ENCODE measurements around the gene FNDC3B.

The FNDC3B gene

DNA sequence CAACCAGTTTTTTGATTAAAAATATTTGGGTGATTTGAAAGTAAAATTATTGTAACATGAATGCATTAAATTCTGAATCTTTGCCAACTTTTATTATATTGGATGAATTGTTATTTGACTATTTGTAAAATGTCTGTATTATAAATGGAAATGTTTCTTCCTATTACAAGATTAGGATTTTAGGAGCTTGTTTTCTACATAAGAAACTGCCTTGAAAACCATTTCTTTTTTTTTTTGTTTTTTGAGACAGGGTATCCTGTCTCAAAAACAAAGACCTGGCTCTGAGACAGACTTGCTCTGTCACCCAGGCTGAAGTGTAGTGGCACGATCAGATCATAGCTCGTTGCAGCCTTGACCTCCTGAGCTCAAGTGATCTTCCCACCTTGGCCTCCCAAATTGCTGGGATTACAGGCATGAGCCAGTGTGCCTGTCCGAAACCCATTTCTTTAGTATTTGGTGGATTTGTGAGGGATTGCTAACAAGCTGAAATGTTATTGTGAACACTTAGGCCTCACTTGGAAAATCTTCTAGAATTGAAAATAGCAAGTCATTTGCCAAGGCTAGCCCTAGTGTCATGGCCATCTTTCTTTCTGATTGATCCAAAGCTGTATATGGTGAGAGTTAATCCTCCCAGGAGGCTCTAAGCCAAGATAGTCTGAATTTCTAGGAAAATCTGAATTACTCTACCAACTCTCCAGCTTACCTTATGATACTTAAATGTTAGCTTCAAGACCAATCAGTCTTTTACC lies 100.3 kb downstream of the FNDC3B start:
- DNase-seq, result no peak

GRCh38 chr3:172140499-172141391 lies 101.4 kb downstream of the FNDC3B start:
- DNase-seq, result no peak

DNA sequence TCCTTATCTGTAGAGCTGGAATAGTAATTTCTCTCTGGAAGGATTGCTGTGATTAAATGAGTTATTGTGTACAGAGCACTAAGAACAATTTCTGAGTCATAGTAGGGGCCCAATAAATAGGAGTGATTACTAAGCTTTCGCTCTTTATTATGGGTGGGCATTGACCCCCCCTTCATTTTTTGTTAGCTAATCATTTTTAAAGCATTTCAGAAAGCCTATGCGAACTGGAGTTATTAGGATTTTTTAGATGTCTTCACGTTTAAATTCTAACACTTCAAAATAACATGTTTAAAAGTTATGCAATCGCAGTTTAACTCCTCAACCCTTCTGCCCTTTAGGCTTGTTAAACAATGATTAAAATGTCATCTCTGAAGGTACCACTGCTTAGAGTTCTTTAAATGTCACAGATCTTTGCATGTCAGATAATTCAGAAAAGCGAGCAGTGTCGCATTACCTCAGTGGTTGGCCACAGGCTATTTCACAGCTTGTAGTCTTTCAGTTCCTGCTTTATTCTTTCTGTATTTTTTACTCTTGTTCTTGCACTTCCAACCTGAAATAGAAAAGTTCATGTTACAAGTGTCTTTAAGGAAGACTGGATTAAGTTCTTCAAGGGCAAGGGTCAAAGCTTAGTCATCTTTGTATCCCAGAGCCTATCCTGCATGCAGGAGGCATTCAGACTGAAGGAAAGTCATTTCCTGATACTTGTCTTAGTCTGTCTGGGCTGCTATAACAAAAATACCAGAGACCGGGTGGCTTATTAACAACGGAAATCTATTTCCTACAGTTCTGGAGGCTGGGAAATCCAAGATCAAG lies 102.9 kb downstream of the FNDC3B start:
- no peak for DNase-seq

GRCh38 chr3:172142864-172143451 lies 103.6 kb downstream of the FNDC3B start:
- no peak for DNase-seq

DNA sequence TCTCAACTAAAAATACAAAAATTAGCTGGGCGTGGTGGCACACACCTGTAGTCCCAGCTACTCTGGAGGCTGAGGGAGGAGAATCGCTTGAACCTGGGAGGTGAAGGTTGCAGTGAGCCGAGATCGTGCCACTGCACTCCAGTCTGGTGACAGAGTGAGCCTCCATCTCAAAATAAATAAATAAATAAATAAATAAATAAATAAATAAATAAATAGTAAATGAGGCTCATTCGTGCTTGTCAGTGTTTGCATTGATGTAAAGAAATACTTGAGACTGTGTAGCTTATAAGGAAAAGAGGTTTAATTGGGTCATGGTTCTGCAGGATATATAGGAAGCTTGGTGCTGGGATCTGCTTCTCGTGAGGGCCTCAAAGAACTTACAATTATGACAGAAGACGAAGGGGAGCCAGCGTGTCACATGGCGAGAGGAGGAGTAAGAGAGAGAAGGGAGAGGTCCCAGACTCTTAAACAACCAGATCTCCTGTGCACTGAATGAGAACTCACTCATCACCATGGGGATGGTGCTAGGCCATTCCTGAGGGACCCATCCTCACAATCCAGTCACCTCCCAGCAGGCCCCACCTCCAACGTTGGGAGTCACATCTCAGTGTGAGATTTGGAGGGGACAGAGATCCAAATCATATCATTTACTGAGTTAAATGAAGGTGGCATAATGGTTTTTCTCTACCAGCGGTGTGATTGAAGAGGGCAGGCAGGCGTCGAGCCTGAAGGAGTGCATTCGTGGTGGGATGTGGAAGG lies 104.5 kb downstream of the FNDC3B start:
- DNase-seq, result no peak

DNA sequence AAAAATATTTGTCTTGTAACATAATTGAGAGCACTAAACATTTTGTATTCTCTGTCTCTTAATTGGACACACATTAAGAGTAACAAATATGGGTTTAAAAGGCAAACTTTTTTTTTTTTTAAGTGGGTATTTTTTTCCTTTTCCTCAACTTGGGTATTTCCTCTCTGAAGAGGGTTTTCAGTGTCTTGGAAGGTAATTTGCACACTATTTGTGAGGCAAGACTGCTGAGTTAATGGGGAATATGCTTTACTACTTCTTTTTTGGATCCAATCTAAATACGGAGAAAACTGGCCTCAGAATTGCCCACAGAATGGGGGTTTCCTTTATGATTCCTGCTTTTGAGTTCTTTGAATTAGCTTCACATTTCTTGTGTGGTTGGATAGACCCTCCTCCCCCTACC lies 105.2 kb downstream of the FNDC3B start:
- DNase-seq, result no peak

DNA sequence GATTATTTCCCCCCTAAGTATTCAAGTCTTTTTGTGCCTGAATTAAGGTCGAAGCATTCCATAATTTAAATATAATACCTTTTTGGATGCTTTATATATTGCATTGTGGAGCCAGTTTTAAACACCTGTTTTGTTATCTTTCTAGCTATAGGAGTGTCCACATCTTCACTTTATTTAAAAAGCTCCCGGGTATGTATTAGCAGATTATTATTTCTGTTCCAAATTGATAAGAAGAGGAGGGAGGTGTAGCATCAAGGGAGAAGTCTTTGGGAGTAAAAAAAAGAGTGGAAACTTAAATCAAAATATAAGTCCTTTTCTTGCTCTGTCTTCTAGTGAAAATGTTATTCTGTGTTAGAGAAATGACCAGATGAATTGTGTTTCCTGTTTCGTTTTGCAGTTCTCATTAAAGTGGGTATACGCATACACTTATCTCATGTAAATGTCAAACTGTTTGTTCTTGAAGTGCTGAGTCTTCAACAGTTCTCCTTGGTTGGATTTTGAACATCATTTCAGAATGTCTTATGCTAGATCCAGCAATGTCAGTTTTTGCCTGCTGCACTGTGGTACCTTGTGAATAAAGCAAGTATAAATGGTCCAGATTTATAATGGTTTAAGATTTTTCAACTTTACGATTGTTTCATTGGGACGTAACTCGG lies 105.8 kb downstream of the FNDC3B start:
- DNase-seq, result no peak

GRCh38 chr3:172146349-172146748 lies 107.0 kb downstream of the FNDC3B start:
- no peak for DNase-seq

DNA sequence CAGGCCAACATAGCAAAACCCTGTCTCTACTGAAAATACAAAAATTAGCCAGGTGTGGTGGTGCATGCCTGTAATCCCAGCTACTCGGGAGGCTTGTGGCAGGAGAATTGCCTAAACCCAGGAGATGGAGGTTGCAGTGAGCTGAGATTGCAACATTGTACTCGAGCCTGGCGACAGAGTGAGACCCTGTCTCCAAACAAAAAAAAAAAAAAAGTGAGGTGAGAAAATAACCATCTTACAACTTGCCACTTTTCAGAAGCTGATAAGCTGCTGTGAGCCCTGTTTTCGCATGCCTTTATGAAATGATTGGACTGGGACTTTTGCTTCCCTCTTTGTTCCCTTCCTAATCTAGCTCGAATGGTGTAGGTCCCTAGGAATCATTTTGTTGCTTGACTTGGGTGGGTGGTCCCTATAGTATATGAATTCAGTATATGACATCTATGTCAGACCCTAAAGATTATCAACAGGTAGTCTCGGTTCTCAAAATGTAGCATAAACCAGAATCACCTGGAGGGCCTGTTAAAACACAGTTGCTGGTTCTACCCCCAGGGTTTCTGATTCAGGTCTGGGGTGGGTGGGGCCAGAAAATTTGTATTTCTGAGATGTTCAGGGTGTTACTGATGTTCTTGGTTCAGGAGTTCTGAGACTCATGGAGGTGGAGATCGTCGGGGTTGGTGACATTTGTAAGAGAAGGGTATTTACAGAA lies 107.9 kb downstream of the FNDC3B start:
- no peak for DNase-seq

GRCh38 chr3:172148241-172148640 lies 108.9 kb downstream of the FNDC3B start:
- DNase-seq, result no peak

GRCh38 chr3:172148702-172149565 lies 109.6 kb downstream of the FNDC3B start:
- no peak for DNase-seq

- no peak for DNase-seq
Measured at GRCh38 chr3:172150268-172150667, 110.9 kb downstream of the FNDC3B start.

DNA sequence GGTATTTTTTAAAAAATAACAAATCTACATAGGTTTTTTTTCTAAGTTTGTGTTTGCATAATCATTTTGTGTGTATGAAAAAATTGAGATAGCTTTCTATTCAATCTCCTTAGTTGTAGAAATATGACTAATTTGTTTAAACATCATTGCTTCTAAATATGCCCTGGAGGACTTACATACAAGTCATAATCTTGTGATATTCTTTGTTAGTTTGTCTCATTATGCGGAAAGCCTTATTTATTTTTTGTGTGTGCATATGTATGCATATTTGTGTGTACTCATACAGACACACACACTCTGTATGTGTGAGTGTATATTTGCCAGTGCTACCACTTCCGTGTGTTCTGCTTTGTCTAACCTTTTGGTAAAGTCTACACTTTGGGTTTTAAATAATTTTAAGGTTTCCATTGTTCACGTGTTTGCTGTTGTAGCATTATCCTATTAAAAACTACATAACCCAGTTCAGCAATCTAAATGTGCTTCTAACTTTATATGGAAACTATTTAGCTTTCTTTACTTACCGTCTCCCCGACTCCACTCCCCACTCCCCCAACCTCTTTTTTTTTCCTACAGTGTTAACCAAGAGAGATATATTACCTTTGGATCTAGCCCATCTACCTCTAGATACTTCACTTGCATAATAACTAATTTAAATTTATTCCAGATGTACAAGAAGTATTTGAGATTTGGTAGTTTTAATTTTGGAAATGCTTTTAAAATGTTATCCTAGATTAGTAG lies 111.7 kb downstream of the FNDC3B start:
- no peak for DNase-seq

DNA sequence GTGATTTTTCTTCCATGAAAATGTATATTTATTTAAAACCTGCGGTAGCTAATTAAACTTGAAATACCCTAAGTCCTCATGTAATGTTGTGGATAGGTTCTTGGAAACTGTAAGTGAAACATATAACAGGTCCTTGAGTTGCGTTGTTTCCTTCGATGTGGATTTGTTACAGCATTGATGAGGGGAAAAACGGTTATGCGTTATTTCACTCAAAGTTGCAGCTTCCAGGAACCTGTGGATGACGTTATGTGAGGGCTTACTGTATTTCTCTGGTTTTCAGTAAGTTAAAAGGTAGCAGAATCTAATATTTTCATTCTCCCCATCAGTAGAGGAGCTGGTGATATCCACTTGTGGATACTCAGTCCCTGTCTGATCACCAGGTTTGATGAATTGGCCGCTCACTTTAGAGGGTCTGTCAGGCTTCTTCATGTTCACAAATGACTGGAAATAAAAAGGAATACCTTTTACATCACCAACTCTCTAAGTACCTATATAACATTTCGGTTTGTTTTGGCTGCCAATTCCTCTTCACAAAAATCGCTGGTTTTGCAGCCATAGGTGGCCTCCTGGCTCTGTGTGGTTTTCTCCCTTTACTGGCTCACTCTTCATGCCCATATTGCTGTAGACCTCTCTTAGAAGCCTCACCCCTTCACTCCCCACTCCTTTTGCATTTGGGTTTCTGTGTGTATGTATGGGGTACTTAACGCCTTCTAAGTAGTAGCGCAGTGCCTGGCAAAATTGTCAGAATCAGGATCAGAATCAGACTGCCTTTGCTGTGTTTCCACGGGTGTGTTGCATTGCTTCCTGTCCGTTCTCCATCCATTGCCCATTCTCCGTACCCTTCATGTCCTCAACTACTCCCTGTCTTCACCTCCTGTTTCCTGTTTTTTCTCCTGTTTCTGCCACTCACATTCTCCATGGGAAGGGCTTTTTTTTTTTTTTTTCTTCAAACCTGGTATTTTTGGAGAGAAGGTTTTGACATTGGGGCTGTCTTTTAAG lies 112.6 kb downstream of the FNDC3B start:
- no peak for DNase-seq

GRCh38 chr3:172152874-172153273 lies 113.5 kb downstream of the FNDC3B start:
- no peak for DNase-seq

DNA sequence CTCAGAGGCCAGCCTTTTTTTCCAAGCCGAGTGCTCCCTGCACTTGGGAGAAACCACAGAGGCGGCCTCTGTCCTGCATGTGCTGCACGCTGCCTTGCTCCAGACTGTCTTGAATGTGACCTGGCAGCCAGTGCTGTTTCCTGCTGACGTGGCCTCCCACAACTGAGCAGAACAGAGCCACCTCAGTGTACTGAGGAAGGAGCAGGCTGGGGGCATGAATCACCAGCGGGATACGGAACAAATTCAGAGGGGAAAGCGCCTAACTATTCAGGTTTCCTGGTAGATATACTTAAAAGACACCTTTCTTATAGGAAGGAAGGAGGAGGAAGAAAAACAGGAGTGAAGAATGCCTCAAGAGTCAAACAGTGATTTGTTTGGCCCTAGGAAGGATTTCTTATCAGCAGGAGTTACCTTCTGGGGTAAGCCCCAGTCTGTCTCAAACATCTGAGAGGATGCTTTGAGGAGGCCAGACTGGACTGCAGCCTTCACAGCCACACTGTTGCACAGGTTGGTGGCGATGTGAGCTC lies 114.0 kb downstream of the FNDC3B start:
- DNase-seq, result peak; percentile 32
